Pancreas (tissue), 10 donors: ENCODE data around the gene AXIN2. TPM values are rescaled to one million over a fixed set of nuclear protein-coding genes. Genes with fewer than 3 reads are reported as not detected.

Source experiments
- ATAC-seq, 4 donors: fragments of 200-7000 bp; cut with Tn5 transposase; one replicate each; pipeline versions ENCODE4 v1.8.0 to v1.9.1; 2020; ENCODE audit warnings: mild to moderate bottlenecking in 4 of 4, moderate library complexity in 4 of 4
- DNase-seq, 6 donors: peaks; one replicate each; pipeline ENCODE4 v3.0.0-alpha.2; 2020
- FAIRE-seq: peaks from 2 replicates; lab custom pipeline; 2012; peaks lifted over from hg19 to GRCh38; lab: Jason Lieb, UNC
- H3K27ac ChIP-seq, 4 donors: fragments of 200-600 bp; sonication (generic); 1 replicate in 3 of 4; 2 replicates in 1 of 4; pipeline versions ENCODE4 v1.5.0 to v1.8.0; 2020
- H3K27me3 ChIP-seq, 4 donors: fragments of 200-600 bp; one replicate each; pipeline ENCODE4 v1.8.0; 2021
- H3K36me3 ChIP-seq, 3 donors: fragments of 200-600 bp; sonication (generic) in 1 of 3; one replicate each; pipeline versions ENCODE4 v1.5.0 to v1.8.0; 2020 to 2021
- H3K4me1 ChIP-seq, 3 donors: fragments of 200-600 bp; one replicate each; pipeline ENCODE4 v1.8.0; 2021
- H3K4me3 ChIP-seq, 4 donors: fragments of 200-600 bp; sonication (generic) in 2 of 4; one replicate each; pipeline versions ENCODE4 v1.5.0 to v1.8.0; 2020 to 2021
- H3K9me3 ChIP-seq, 4 donors: fragments of 200-600 bp; one replicate each; pipeline ENCODE4 v1.8.0; 2021
- WGBS, 2 donors: extraction: QIAGEN DNeasy Blood & Tissue Kit; methylation state at CpG; one replicate each; pipeline ENCODE4 v1.1.7; 2013; 5-methylcytosine and 5-hydroxymethylcytosine counted together
- intact Hi-C, 3 donors: fragments of 100-400 bp; cut with DNase I; formaldehyde crosslinking; loops; one replicate each; pipeline versions ENCODE4 v1.11.1 to v1.14.2; 2022
- polyA plus RNA-seq, 2 donors: library from polyadenylated mRNA; stranded (reverse); fragments of 200-250 nt; gene quantifications; one replicate each; pipeline ENCODE4 v1.2.3, GENCODE V29; 2013
- total RNA-seq, 6 donors: library from RNA; stranded (reverse); fragmentation: NEBNext Ultra II Directional in 4 of 6; extraction: Animal tissue kit (Norgen Biotek cat#: 25700) in 4 of 6; gene quantifications; one replicate each; pipeline versions ENCODE4 v1.2.1 to v1.2.4, GENCODE V29; 2021 to 2023
- TF ChIP-seq, protein P1 (sequence below), 4 donors: fragments of 200-600 bp; sonication (generic) in 3 of 4; IDR thresholded peaks; one replicate each; pipeline versions ENCODE4 v1.5.0 to v1.8.0; 2021; ENCODE audit warnings: antibody characterized with exemption in 4 of 4
- donor health status: healthy with polysubstance abuse.
- donor health status: DM: no; HTN: no; CAD: no; lungs with moderate emphysema.
- donor health status: DM: no; HTN: no; CAD: no.
- donor health status: control.
- donor health status: control.
- donor health status: Bipolar disorder and iron deficiency.
- donor health status: DM: yes; HTN: yes; CAD: no.
- donor health status: DM: no; HTN: no; CAD: no.
- donor health status: DM: no; HTN: no; CAD: no.
- donor health status: DM: yes; HTN: yes; CAD: no.

Gene AXIN2
- total and polyA plus RNA-seq, 8 donors = 2.5 to 13.1 (median 3.3) TPM

GRCh38 chr17:65532101-65532890, 29.2 kb downstream of the AXIN2 start:
- 54 to 61% methylated on average over 9 of the region's 9 CpGs for WGBS, 2 donors
- ATAC-seq (peak in 2 of 4 donors; percentile 43 to 46), FAIRE-seq (no peak), DNase-seq (peak in 1 of 6 donors; percentile 18)
- Histone ChIP-seq H3K27ac (no peak overlapping the region), H3K4me1 (peaks cover 0 to 13% (median 11%) of the 10 kb centered on the region in 3 donors), H3K4me3 (no peak overlapping the region), H3K9me3 (no peaks in the 10 kb centered on the region), H3K27me3 (no peaks in the 10 kb centered on the region), H3K36me3 (peaks cover 0 to 9% (median 4%) of the 10 kb centered on the region in 3 donors)
- TF ChIP-seq, protein P1, sequence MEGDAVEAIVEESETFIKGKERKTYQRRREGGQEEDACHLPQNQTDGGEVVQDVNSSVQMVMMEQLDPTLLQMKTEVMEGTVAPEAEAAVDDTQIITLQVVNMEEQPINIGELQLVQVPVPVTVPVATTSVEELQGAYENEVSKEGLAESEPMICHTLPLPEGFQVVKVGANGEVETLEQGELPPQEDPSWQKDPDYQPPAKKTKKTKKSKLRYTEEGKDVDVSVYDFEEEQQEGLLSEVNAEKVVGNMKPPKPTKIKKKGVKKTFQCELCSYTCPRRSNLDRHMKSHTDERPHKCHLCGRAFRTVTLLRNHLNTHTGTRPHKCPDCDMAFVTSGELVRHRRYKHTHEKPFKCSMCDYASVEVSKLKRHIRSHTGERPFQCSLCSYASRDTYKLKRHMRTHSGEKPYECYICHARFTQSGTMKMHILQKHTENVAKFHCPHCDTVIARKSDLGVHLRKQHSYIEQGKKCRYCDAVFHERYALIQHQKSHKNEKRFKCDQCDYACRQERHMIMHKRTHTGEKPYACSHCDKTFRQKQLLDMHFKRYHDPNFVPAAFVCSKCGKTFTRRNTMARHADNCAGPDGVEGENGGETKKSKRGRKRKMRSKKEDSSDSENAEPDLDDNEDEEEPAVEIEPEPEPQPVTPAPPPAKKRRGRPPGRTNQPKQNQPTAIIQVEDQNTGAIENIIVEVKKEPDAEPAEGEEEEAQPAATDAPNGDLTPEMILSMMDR (IDR thresholded peaks at IDR 0.05) = no peak
- intact Hi-C loops = no loop called here

DNA sequence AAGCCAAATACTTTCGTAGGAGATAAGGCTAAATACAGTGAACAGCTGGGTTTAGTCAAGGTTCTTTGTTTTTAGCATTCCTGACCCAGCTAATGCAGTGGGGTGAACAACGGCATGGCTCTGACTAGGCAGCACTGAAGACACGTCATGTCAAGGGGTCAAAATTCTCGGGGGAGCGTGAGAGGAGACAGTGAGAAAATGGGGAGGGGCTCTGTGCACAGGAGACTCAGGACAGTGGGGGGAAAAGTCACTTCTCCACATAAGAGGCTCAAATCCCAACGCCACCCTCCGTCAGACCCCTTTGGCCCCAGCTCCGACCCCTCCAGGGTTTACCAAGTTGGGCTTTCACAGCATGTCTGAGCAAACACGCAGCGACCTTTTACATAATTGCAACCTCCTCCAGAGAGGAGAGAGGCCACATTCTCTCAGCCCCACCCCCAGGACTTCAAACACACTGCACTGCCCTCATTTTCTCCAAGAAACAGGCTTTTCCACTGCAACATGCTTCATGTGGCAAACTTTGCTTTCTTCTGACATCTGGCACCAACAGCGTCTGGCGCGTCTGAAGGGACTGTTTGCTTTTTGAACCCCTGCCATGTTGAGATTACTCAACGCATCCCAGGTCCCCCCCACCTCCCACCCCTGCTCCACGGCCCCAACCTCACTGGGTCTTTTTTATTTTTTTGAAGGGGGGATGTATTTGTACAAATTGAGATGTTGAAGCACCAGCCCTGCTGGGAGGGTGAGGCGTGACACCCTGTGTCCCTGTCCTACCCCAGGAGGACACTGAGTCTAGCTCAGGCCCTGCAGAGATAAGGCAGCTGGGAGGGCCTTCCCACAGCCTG, 30.0 kb downstream of the AXIN2 start:
- Histone ChIP-seq H3K36me3 (peaks cover 0 to 9% (median 3%) of the 10 kb centered on the region in 3 donors), H3K4me3 (no peak overlapping the region), H3K27ac (no peak overlapping the region), H3K27me3 (no peaks in the 10 kb centered on the region), H3K4me1 (peaks cover 0 to 13% (median 11%) of the 10 kb centered on the region in 3 donors), H3K9me3 (no peaks in the 10 kb centered on the region)
- WGBS, 2 donors = 32 to 34% methylated on average over 16 of the region's 16 CpGs
- TF ChIP-seq, protein P1 (IDR thresholded peaks at IDR 0.05) = no peak
- no peak for FAIRE-seq
- intact Hi-C loops = no loop called here
- ATAC-seq = peak; percentile 29 to 66 (median 64)
- peak in 3 of 6 donors; percentile 23 to 26 (median 25) for DNase-seq

DNA sequence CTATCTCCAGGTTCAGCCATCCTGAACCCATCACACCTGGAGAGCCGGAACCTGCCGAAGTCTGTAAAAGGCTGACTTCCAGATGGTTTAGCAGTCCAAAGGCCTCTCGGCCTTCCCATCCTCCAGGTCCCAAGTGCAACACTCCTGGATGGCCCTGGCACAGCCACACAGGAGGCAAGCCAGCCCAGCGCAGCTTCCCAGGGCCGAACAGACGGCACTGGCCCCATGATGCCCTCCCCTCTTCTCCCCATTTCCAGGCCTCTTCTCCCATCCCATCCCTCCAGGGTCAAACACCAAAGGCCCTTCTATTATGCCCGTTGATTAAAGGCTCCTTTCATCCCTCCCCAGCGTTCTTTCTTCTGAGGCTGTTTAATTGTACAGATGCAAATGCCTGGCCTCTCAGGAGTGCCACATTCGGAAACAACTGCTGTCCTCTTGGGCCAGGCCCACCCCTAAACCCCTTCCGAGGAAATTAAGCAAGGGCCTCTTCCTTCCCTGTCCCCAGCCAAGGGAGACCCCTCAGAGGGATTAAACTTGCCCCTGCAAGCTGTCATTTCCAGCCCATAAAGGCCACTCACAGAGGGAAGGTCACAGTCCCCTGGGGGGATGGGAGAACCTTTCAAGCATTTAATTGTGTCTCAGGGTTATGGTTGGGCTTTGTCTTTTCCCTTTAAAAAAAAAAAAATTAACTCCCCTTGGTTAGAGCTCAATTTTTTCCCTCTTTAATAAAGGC, 30.8 kb downstream of the AXIN2 start:
- peaks cover 0 to 9% (median 0%) of the 10 kb centered on the region in 3 donors for H3K36me3 ChIP-seq
- TF ChIP-seq, protein P1 (IDR thresholded peaks at IDR 0.05) = no peak
- H3K4me3 ChIP-seq = no peak overlapping the region
- H3K27me3 ChIP-seq = no peaks in the 10 kb centered on the region
- intact Hi-C loops = no loop called here
- WGBS, 2 donors = 77 to 88% methylated on average over 10 of the region's 10 CpGs
- H3K9me3 ChIP-seq = no peaks in the 10 kb centered on the region
- FAIRE-seq (no peak), DNase-seq (peak in 1 of 6 donors; percentile 2), ATAC-seq (peak in 1 of 4 donors; percentile 49)
- H3K27ac ChIP-seq = no peak overlapping the region
- peaks cover 0 to 13% (median 11%) of the 10 kb centered on the region in 3 donors for H3K4me1 ChIP-seq

DNA sequence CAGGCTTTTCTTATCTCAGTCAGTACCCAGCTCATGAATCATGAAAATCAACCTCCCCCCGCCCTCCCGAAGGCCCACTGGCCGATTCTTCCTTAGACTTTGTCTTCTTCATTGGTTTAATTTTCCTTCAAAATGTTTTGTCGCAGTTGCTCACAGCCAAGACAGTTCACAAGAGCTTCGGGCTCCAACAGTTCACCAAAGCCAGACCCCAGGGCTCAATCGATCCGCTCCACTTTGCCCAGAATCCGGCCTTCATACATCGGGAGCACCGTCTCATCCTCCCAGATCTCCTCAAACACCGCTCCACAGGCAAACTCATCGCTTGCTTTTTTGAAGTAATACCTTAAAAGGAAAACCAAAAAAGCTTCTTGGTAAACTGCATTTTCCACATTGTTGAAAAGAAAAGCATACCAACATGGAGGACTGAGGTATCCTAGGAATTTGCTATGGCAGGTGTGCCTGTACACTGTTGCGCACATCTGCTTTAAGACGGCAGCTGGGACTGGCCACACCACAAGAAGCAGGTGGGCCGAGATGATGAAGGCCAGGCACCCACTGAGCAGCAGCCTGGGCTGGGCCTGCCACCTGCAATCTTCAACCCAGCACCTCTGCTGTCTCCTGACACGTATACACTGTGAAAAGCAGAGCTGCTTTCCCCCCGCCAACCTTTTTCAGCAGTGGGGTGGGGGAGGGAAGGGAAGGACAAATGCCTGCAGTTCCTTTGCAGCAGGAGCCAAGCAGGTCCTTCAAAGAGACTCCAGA, 31.5 kb downstream of the AXIN2 start:
- Histone ChIP-seq H3K9me3 (no peaks in the 10 kb centered on the region), H3K27me3 (no peaks in the 10 kb centered on the region), H3K27ac (no peak overlapping the region), H3K36me3 (peaks cover 0 to 9% (median 0%) of the 10 kb centered on the region in 3 donors), H3K4me1 (peaks cover 0 to 13% (median 11%) of the 10 kb centered on the region in 3 donors), H3K4me3 (no peak overlapping the region)
- ATAC-seq (no peak), DNase-seq (no peak), FAIRE-seq (no peak)
- TF ChIP-seq, protein P1 (IDR thresholded peaks at IDR 0.05) = no peak
- intact Hi-C loops = no loop called here
- WGBS, 2 donors = 95 to 97% methylated on average over 17 of the region's 17 CpGs
